HG03457 (cell line): ENCODE data around the gene SPECC1.
"Not testable (repeated sequence)": the region's sequence is repeated elsewhere in the genome, so short reads cannot be mapped to it uniquely, and the experiment has no call there.

Experiments
- ATAC-seq: cut with Tn5 transposase; IDR thresholded peaks from one replicate; pipeline ENCODE4 v1.9.1; 2021; ENCODE audit warnings: moderate number of reproducible peaks; ENCODE audit not compliant: unreplicated experiment

Gene SPECC1

GRCh38 chr17:20262226-20263114, 253.3 kb downstream of the SPECC1 start:
- no peak for ATAC-seq

GRCh38 chr17:20263115-20263433, 253.9 kb downstream of the SPECC1 start:
- ATAC-seq, result not testable (repeated sequence)

GRCh38 chr17:20263595-20263994, 254.4 kb downstream of the SPECC1 start:
- ATAC-seq, result no peak

DNA sequence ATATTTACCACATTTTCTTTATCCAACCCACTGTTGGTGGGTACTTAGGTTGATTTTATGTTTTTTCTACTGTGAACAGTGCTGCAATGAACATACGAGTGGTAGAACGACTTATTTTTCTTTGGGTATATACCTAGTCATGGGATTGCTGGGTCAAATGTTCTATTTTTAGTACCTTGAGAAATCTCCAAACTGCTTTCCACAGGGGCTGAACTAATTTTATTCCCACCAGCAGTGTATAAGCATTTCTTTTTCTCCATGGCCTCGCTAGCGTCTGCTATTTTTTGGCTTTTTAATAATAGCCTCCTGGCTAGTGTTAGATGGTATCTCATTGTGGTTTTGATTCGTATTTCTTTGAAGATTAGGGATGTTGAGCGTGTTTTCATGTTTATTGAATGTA, 255.8 kb downstream of the SPECC1 start:
- no peak for ATAC-seq

DNA sequence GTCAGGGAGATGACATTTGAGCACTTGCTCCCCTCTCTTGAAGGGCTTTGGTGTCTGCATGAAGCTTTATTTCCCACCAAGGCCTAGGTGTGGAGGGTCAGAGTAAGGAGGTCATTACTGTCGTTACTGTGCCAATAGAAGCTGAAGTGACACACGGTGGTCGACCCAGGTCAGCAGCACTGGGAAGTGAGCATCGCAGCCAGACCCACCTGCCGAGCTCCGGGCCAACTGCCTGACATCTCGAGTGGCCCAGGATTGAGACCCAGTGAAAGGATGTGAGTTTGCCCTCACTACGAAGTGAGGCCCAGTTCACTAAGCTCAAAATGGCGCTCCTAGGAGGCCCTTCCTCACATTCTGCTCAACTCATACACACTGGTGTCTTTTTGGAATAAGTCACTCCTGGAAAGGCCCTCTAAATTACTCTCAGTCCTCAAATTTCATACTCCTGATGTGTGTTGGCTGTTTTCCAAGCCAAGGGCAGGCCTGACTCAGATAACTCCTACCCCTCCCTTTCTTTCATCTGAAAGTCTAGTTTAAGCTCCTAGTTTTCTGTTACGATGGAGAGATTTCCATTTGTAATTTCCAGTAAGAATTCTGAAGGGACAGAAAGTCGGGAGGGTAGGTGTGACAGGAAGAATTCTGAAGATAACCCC, 257.8 kb downstream of the SPECC1 start:
- no peak for ATAC-seq

DNA sequence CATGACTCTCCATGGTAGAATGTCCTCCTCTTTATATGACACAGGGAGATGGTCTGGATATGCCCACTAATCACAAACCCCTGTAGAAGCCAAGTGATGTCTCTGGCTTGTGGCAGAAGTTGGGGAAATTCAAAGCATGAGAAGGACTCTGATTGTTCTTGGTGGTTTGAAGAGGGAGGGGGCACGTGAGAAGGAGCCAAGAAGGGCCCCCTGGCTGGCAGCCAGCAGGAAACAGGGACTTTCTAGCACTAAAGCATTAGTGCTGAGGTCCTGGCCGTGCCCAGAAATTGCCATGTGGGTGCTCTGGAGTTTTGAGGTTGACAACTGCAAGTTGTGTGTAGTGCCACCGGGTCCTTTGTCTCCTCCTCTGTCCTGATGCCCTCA, 258.3 kb downstream of the SPECC1 start:
- no peak for ATAC-seq

- ATAC-seq, result no peak
Measured at GRCh38 chr17:20270369-20270768, 261.2 kb downstream of the SPECC1 start.

DNA sequence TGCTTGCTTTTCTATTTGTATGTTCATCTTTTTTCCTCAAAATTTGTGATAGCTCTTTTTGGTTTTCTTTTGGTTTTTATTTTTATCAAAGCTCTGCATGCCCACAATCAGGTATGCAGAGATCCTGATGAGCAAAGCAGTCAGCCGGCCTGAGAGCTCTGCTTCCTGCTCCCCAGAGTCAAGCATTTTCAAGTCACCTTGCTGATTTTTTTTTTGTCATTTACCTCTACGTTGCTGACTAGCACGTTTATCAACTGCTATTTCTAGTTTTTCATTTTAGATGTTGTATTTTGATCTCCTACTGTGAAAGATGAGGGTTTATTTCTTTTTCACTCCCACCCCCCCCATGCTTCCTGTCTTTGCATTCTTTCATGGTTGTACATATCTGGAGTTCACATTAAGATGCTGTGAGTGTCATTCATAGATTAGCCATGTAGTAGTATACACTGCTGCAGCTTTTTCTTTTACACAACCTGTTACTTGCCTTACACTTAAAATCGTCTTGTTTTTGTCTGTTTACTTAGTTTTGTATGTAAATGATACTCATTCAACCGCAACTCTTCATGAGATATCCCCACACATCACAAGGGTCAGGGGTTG, 262.0 kb downstream of the SPECC1 start:
- ATAC-seq, result no peak

DNA sequence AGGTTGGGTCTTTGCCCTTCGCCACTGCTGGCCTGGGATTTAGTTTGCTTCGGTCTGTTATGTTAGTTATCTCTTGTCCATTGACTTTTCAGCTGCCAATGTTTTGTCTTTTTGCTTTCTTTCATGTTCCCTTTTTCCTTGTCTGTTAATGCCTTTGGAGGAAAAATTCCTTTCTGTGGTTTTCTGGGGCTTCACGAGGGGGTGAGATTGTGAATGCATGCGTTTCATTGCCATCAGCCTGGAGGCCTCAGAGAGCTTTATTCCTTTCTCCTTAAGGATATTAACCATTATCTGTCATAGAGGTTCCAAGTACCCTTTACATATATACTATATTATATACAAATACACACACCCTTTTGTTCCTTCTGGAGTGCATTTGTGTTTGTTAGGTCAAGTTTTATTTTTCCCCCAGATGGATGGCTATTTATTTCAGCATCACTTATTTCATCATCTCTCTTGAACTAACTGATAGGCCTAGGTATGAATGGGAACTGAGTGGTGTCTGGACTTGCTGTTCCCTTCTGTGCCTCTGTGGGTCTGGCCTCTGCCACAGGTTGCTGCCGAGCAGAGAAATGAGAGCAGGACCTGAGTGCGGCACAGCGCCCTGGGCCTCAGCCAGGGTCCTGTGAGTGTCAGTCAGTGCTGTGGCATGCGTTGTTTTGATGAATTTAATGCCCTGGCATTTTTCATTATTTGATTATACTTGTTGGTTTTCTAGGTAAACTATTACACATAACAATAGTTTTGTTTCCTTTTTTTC, 264.8 kb downstream of the SPECC1 start:
- ATAC-seq, result no peak

DNA sequence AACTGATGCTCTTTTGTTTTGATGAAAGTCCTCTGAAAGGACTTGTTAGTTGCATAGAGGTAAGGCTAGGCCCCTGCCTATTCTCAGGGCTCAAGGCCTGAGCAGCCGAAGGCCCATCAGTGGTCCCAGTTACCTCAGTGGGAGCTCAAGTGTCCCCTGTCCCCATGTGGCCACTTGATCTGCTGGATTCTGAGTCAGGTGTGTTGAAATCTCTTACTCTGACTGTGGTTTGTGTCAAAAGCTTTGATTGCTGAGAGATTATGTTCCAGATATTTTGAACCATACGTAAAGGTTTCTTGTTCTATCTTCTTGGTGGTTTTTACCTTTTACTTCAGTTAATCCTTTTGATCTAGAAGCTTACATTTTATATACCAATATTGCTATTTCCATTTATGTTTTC, 266.5 kb downstream of the SPECC1 start:
- ATAC-seq, result no peak

DNA sequence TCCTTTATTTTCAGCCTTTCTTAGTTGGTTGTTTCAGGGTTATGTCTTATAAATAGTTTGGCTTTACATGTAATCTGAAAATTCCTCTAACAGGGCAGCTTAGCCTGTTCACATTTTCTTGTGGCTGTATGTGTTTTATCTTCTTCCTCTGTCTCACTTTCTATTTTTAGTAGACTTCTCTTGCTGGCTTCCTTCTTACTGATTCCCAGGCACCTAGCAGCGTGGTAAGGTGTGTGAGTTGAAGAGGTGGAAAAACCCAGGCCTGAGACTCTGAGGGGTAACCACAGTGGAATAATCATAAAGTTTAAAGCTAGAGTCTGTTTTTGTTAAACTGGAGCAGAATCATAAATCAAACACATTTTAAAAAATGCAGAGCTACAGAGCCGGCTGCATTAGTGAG, 267.3 kb downstream of the SPECC1 start:
- no peak for ATAC-seq

GRCh38 chr17:20278805-20279204, 269.6 kb downstream of the SPECC1 start:
- no peak for ATAC-seq

- ATAC-seq, result no peak
Measured at GRCh38 chr17:20279631-20280030, 270.5 kb downstream of the SPECC1 start.

- ATAC-seq, result no peak
Measured at GRCh38 chr17:20280051-20280450, 270.9 kb downstream of the SPECC1 start.

- no peak for ATAC-seq
Measured at GRCh38 chr17:20280851-20281250, 271.7 kb downstream of the SPECC1 start.

- no peak for ATAC-seq
Measured at GRCh38 chr17:20281860-20282259, 272.7 kb downstream of the SPECC1 start.

DNA sequence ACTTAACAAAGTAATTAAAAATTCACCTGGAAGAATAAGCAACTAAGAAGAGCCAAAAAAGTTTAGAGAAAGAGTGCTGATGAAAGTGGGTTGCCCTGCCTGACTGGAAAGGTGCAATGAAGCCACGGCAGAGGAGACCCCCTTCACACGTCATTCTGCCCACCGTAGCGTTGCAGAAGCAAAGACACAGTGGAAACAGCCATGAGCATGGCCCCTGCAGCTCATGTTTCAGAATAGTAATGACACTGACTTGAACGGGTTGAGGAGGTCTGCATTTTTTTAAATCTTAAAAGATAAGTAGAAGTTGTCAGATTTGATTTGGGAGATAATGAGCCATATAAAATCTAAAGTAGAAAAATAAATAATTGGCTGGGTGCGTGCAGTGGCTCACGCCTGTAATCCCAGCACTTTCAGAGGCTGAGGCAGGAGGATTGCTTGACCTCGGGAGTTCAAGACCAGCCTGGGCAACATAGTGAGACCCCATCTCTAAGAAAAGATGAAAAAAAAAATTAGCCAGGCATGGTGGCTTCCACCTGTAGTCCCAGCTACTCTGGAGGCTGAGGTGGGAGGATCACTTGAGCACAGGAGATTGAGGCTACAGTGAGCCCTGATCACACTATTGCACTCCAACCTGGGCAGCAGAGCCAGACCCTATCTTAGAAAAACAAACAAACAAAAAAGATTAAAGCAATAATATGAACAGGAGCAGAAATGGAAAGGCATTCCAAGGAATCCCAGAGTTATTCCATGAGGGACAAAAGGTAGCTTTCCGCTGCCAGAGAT, 273.6 kb downstream of the SPECC1 start:
- ATAC-seq, result no peak

- ATAC-seq, result no peak
Measured at GRCh38 chr17:20284022-20284421, 274.9 kb downstream of the SPECC1 start.

DNA sequence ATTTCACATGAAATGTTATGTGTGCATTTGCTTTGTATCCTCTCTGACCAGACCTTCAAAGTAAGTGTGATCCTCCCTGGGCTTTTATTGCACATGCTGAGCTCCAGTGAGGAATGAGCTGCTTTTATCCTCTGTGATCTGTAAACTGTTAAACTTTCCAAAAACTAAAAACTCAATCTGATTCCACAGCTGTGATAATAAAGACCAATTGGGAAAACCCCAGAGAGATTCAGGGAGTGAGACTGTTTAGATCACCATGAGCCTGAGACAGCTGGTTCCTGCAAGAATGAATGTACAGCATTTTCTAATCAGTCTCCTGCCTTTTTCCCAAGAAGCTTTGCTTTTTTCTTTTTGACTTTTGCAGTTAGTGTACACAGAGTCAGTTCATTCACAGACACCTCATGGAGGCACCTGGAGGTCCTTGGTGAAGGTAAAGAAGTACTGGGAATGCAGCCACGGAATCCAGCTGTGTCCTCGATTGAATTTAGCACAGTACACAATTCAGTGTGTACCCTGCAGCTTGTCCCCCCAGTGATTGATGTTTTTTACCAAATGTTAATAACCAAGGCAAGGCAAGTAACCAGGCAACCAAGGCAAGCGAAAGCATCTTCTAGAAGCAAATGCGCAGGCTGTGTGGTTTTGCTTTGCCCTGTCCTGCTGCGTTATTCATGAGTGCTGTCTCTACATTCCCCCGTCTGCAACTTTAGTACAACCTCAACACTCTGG, 275.6 kb downstream of the SPECC1 start:
- no peak for ATAC-seq

DNA sequence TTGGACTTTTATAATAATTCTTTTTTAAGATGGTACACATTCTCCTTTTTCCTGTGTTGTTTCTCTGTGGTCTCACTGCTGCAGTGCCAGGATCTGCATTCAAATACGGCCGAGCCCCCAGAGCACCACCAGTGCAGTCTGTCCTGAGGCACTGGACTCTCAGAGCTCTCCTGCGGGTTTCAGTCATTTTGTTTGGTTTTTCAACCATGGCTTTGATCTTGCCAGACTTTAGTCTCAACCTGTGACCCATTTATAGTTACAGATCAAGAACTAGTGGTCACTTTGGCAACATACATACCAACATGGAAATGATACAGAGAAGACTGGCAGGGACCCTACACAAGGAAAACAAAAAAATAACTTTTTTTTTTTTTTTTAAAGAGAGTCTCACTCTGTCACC, 280.8 kb downstream of the SPECC1 start:
- no peak for ATAC-seq
